Measurements from ENCODE around the gene RNF144A.

DNA sequence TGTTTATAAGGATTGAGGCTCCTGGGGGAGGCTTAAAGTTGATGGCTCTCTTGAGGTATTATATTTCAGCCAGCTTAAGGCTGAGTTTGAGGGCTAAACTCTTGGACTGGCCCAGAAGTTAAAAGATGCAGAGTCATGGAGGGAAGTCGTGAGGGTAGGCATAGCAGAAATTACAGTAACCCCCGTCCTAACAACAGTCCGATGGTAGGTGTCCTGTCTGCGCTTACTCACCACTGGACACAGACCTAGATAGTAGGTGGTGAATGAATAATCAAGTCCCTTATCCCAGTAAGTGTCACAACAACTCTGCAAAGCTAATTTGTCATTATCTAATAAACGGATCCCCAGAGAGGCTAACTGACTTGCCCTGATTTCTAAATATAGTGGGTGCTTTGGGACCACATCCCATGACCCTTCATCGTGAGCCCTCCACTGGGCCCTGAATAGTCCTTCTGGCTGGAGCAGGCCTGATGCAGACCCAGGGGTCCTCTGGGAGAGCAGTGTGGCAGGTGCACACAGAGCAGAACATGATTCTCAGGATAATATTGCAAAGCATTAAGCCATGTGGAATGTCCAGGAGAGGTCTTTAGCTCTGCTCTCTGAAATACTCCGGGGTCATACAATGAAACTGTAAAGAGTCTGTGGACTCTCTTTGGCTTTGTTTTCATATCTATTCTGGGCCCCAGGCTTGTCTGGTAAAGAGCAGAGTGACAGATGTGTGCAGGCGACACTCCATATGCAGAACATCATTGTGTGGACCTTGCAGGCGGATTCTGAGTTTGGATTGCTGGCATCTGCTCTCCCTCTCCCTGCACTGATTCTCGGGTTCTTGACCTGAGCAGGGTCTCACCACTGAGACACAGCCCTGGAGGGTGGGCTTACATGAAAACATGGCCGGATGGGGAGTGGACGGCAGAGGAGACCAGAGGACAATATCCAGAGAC, 98.1 kb downstream of the RNF144A start:
- TF ChIP-seq CTCF (IDR thresholded peaks at IDR 0.05) (no peak), ZFX (IDR thresholded peaks at IDR 0.05; ENCODE audit: borderline replicate concordance) (no peak)
